Endothelial cell of coronary artery (primary cell): ENCODE data around the gene ZNF37A. TPM values are rescaled to one million over a fixed set of nuclear protein-coding genes. Genes with fewer than 3 reads are reported as not detected.

Experiments
- total RNA-seq: library from RNA; depleted of rRNA; stranded (reverse); fragments of >200 nt; gene quantifications from 2 replicates; pipeline ENCODE4 v1.2.3, GENCODE V29; 2014

The ZNF37A gene
- total RNA-seq, result 7.7 and 9.6 TPM in 2 replicates

DNA sequence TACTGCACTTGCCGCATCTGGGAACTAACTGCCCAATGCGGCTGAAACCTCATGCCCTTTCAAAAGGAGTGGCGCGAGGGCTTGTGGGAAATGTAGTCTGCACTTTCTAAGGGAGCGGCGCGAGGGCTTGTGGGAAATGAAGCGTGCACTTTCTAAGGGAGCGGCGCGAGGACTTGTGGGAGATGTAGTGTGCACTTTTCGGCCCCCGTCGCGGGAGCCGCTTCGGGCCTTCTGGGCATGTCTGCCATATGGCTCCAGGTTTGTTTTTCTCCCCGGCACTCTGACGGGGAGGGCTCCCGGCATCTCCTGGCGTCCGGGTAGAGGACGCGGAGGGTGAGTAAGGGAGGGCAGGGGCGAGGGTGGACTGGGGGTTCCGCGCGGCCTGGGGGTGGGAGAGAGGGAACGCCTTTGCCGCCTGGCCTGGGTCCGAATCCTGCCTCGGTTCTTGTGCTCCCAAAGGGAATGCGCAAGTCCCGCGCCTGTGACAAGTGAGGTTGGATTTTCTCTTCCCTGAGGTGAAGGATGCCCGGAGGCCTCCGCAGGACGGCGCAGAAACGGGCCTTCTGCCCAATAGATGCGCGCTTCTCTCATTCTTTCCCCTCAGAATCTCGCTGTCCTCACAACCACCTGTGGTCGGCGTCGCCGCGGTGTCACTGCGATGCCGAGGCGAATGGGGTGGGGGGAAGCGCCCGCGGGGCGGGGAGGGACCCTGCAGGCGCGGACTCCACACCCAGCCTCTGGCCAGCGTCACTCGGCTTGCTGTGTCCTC is at the start of gene ZNF37A:
ZNF37A (plus strand) TSS at position 180 of the 769 bp plus-strand sequence. CDS start 2,281 bp downstream, outside the sequence.

Other genes with a start within 250 kb of the ZNF37A start
- 3.7 and 6.8 TPM in 2 replicates for gene ZNF248, start 236.7 kb upstream of the ZNF37A start, total RNA-seq
- gene ZNF25, start 117.7 kb upstream of the ZNF37A start, total RNA-seq, result 4.3 and 7.7 TPM in 2 replicates
- 13.0 and 16.0 TPM in 2 replicates for gene ZNF33A, start 83.7 kb upstream of the ZNF37A start, total RNA-seq